ENCODE data around the gene ULK4.
"Not testable (repeated sequence)": the region's sequence is repeated elsewhere in the genome, so short reads cannot be mapped to it uniquely, and the experiment has no call there.

The ULK4 gene

GRCh38 chr3:41290306-41290705 is 671.6 kb downstream of the ULK4 start:
- no peak for DNase-seq

GRCh38 chr3:41288785-41289184 is 673.1 kb downstream of the ULK4 start:
- DNase-seq, result no peak

GRCh38 chr3:41286305-41286704 is 675.6 kb downstream of the ULK4 start:
- DNase-seq, result no peak

- DNase-seq, result not testable (repeated sequence)
Observed at GRCh38 chr3:41284934-41285333, 677.0 kb downstream of the ULK4 start.

- no peak for DNase-seq
Observed at GRCh38 chr3:41277790-41278465, 684.0 kb downstream of the ULK4 start.

GRCh38 chr3:41276191-41276590 is 685.7 kb downstream of the ULK4 start:
- no peak for DNase-seq

- no peak for DNase-seq
Observed at GRCh38 chr3:41274944-41275668, 686.8 kb downstream of the ULK4 start.

- DNase-seq, result no peak
Observed at GRCh38 chr3:41272667-41273066, 689.2 kb downstream of the ULK4 start.

- DNase-seq, result no peak
Observed at GRCh38 chr3:41267975-41268640, 693.8 kb downstream of the ULK4 start.

- no peak for DNase-seq
Observed at GRCh38 chr3:41265823-41266273, 696.1 kb downstream of the ULK4 start.

GRCh38 chr3:41265011-41265545 is 696.8 kb downstream of the ULK4 start:
- no peak for DNase-seq

- no peak for DNase-seq
Observed at GRCh38 chr3:41260063-41260450, 701.8 kb downstream of the ULK4 start.

GRCh38 chr3:41259449-41260062 is 702.3 kb downstream of the ULK4 start:
- no peak for DNase-seq

GRCh38 chr3:41258239-41258800 is 703.6 kb downstream of the ULK4 start:
- no peak for DNase-seq

- no peak for DNase-seq
Observed at GRCh38 chr3:41251593-41251992, 710.3 kb downstream of the ULK4 start.

GRCh38 chr3:41250825-41251224 is 711.1 kb downstream of the ULK4 start:
- no peak for DNase-seq

GRCh38 chr3:41249318-41249717 is 712.6 kb downstream of the ULK4 start:
- no peak for DNase-seq

- no peak for DNase-seq
Observed at GRCh38 chr3:41248525-41248924, 713.4 kb downstream of the ULK4 start.

GRCh38 chr3:41247055-41248004 is 714.6 kb downstream of the ULK4 start:
- DNase-seq, result no peak

- no peak for DNase-seq
Observed at GRCh38 chr3:41244620-41245336, 717.1 kb downstream of the ULK4 start.

GRCh38 chr3:41243183-41243582 is 718.7 kb downstream of the ULK4 start:
- DNase-seq, result no peak
